Mesenchymal stem cell (in vitro differentiated cells and primary cell): ENCODE data around the gene P4HB.
A peak's percentile ranks its signal among the peaks of the same experiment; 100 is the strongest.

Experiments used
- DNase-seq: peaks from one replicate; pipeline ENCODE4 v3.0.0-alpha.2; 2013
- H2AFZ ChIP-seq: one replicate; pipeline ENCODE4 v1.6.1; 2013; ENCODE audit warnings: low read depth, mild to moderate bottlenecking, control low read depth, inconsistent platforms, low read length, moderate library complexity
- H2AK5ac ChIP-seq: 2 replicates; pipeline ENCODE4 v1.6.1; 2013; ENCODE audit warnings: low read length, moderate library complexity, mild to moderate bottlenecking, inconsistent platforms; ENCODE audit not compliant: severe bottlenecking
- H2BK120ac ChIP-seq: one replicate; pipeline ENCODE4 v1.6.1; 2013; ENCODE audit warnings: low read depth, mild to moderate bottlenecking, inconsistent platforms, low read length, moderate library complexity
- H2BK12ac ChIP-seq, 2 experiments: one replicate each; pipeline ENCODE4 v1.6.1; 2013; ENCODE audit warnings: inconsistent platforms in 2 of 2, low read length in 2 of 2, mild to moderate bottlenecking in 2 of 2, moderate library complexity in 2 of 2, control low read depth in 1 of 2
- H2BK15ac ChIP-seq: one replicate; pipeline ENCODE4 v1.6.1; 2013; ENCODE audit warnings: mild to moderate bottlenecking, low read depth, inconsistent platforms; ENCODE audit not compliant: poor library complexity, severe bottlenecking
- H2BK5ac ChIP-seq: 2 replicates; pipeline ENCODE4 v1.6.1; 2013; ENCODE audit warnings: low read depth, mild to moderate bottlenecking, low read length, control low read depth, inconsistent platforms; ENCODE audit not compliant: poor library complexity, severe bottlenecking
- H3K14ac ChIP-seq, 2 experiments: one replicate each; pipeline ENCODE4 v1.6.1; 2013; ENCODE audit warnings: inconsistent platforms in 2 of 2, low read length in 2 of 2, control low read depth in 1 of 2, mild to moderate bottlenecking in 1 of 2, moderate library complexity in 1 of 2
- H3K18ac ChIP-seq, 2 experiments: one replicate each; pipeline ENCODE4 v1.6.1; 2013; ENCODE audit warnings: inconsistent platforms in 2 of 2, low read length in 2 of 2, control low read depth in 1 of 2, low read depth in 1 of 2, mild to moderate bottlenecking in 1 of 2
- H3K23ac ChIP-seq, 2 experiments: one replicate each; pipeline ENCODE4 v1.6.1; 2013; ENCODE audit warnings: inconsistent platforms in 2 of 2, low read length in 2 of 2, mild to moderate bottlenecking in 2 of 2, moderate library complexity in 2 of 2, control low read depth in 1 of 2
- H3K27ac ChIP-seq: 2 replicates; pipeline ENCODE4 v1.5.1; 2013; ENCODE audit warnings: mild to moderate bottlenecking, moderate library complexity, low read length, control low read depth, inconsistent platforms; ENCODE audit not compliant: poor library complexity, severe bottlenecking
- H3K27me3 ChIP-seq, 2 experiments: 2 replicates each; pipeline versions ENCODE4 v1.6.1 to v1.7.0; 2013; ENCODE audit warnings: low read length in 2 of 2, mild to moderate bottlenecking in 2 of 2, moderate library complexity in 2 of 2, control low read depth in 1 of 2, inconsistent platforms in 1 of 2; ENCODE audit not compliant: control insufficient read depth in 1 of 2, insufficient read depth in 1 of 2
- H3K36me3 ChIP-seq, 2 experiments: 2 replicates each; pipeline versions ENCODE4 v1.6.1 to v1.7.0; 2013; ENCODE audit warnings: low read length in 2 of 2, control low read depth in 1 of 2, inconsistent platforms in 1 of 2, low read depth in 1 of 2, mild to moderate bottlenecking in 1 of 2; ENCODE audit not compliant: insufficient read depth in 2 of 2, control insufficient read depth in 1 of 2
- H3K4ac ChIP-seq, 2 experiments: one replicate each; pipeline ENCODE4 v1.6.1; 2013; ENCODE audit warnings: inconsistent platforms in 2 of 2, low read length in 2 of 2, mild to moderate bottlenecking in 2 of 2, moderate library complexity in 2 of 2, control low read depth in 1 of 2, low read depth in 1 of 2
- H3K4me1 ChIP-seq: 2 replicates; pipeline ENCODE4 v1.6.1; 2013; ENCODE audit warnings: low read depth, low read length, control low read depth; ENCODE audit not compliant: control insufficient read depth, insufficient read depth
- H3K4me2 ChIP-seq: 2 replicates; pipeline ENCODE4 v1.6.1; 2013; ENCODE audit warnings: low read length, mild to moderate bottlenecking, inconsistent platforms; ENCODE audit not compliant: poor library complexity, severe bottlenecking
- H3K4me3 ChIP-seq, 2 experiments: 2 replicates each; pipeline versions ENCODE4 v1.5.1 to v1.7.0; 2013; ENCODE audit warnings: low read length in 2 of 2, mild to moderate bottlenecking in 2 of 2, control low read depth in 1 of 2, low read depth in 1 of 2; ENCODE audit not compliant: insufficient read depth in 1 of 2
- H3K79me1 ChIP-seq: replicated peaks from 2 replicates; pipeline ENCODE4 v1.6.1; 2013; ENCODE audit warnings: mild to moderate bottlenecking, control low read depth, low read length, inconsistent platforms; ENCODE audit not compliant: poor library complexity, severe bottlenecking
- H3K9ac ChIP-seq: 2 replicates; pipeline ENCODE4 v1.7.0; 2013; ENCODE audit warnings: mild to moderate bottlenecking, low read length, moderate library complexity
- H3K9me3 ChIP-seq: 2 replicates; pipeline ENCODE4 v1.7.0; 2013; ENCODE audit warnings: mild to moderate bottlenecking, low read length; ENCODE audit not compliant: control insufficient read depth
- H4K8ac ChIP-seq: one replicate; pipeline ENCODE4 v1.6.1; 2013; ENCODE audit warnings: inconsistent platforms, mild to moderate bottlenecking, low read length, moderate library complexity
- H4K91ac ChIP-seq: one replicate; pipeline ENCODE4 v1.6.1; 2013; ENCODE audit warnings: mild to moderate bottlenecking, low read length, inconsistent platforms
- WGBS: methylation state at CpG from one replicate; pipeline ENCODE4 v1.1.7; 2013; ENCODE audit warnings: mixed read lengths; 5-methylcytosine and 5-hydroxymethylcytosine counted together

P4HB gene

DNA sequence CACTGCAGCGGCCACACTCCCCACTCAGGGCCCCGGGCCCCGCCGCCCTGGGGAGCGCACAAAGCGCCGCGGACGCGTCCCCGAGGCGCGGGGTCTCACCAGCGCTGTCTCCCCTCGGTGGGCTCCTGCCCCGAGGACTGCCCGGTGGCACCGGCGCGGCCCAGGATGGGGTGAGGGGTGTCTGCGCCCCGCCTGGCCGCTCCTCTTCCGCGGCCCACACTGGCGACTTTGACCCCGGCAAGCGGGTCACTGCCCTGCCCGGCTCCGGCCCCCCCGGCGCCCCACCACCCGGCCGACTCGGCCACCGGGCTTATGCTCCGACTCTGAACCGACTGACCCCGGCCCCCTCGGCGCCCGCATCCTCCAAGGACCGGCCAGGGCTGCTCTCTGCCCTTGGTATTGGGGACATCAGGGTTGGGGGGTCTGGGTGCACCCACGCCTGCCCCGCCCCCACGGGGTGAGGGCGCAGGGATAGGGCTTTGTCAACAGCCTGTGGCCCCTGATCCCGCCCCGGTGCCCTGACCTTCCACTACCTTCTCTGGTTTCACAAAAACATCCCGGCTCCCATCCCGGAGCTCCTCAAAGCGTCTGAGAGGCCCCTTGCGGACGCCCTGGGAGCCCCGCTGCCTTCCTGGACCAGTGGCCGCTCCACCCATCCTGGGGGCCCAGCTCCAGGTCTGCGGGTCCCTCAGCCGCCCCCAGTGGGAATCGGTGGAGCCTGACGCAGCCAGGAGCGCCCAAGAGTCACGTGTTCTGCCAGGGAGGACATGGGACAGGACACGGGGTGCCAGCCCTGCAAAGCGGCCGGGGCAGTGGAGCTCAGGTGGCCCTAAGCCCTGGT lies 55.6 kb downstream of the P4HB start:
- Histone ChIP-seq H3K79me1 (no peaks in the 10 kb centered on the region), H2BK15ac (peak overlapping the region; percentile 63), H3K14ac (no peak overlapping the region), H3K18ac (no peak overlapping the region), H2BK5ac (no peak overlapping the region), H3K4me1 (peaks cover 16% of the 10 kb centered on the region), H2AK5ac (no peak overlapping the region), H2BK12ac (no peak overlapping the region), H2AFZ (no peak overlapping the region), H2BK120ac (no peak overlapping the region), H3K36me3 (no peaks in the 10 kb centered on the region), H4K8ac (no peak overlapping the region), H3K9ac (no peak overlapping the region), H3K23ac (peak overlapping the region in 1 of 2 experiments; percentile 42), H3K4ac (no peak overlapping the region), H3K4me2 (no peak overlapping the region), H3K27ac (no peak overlapping the region), H4K91ac (peak overlapping the region; percentile 28), H3K4me3 (no peak overlapping the region), H3K27me3 (peaks cover 77 to 87% of the 10 kb centered on the region in 2 experiments), H3K9me3 (peaks cover 5% of the 10 kb centered on the region)
- DNase-seq: no peak
- 12% methylated on average over 58 of the region's 65 CpGs for WGBS

DNA sequence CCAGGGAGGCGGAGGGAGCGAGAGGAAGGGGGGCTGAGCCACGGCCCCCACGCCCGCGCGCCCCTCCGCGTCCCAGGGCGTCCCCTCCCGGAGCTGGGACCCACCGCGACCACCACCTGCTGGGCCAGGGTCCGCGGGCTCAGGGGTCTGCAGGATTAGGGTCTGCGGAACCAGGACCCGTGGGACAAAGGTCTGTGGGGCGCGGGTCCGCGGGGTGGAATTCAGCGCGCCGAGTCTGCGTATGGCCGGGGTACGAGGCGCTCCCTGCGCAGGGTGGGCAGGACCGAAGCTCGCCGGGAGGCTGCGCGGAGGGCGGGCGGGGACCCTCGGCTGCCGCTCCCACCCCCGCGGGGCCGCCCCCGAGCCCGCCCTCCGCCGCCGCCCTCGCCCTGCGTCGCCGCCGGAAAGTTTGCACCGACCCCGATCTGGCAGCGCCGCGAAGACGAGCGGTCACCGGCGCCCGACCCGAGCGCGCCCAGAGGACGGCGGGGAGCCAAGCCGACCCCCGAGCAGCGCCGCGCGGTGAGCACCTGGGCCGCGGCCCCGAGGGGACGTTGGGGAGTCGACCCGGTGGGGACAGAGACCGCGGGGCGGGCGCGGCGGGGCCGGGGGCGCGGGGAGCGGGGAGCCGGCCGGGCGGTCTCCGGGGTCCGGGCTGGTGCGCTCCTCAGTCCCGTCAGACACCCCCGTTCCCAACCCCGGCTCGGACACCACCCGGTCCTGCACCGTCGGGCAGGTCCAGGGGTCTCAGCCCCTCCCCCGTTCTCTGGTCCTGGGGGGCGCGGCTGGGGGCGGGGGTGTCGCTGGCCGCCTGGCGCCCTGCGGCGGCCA lies 56.4 kb downstream of the P4HB start, which contains the start of gene GCGR:
TSS of gene GCGR (plus strand) at position 423 of the 831 bp plus-strand sequence. CDS start 4,869 bp downstream, outside the sequence.
- Histone ChIP-seq H3K27me3 (peaks cover 73 to 80% of the 10 kb centered on the region in 2 experiments), H3K14ac (no peak within 1 kb of the TSS), H3K9me3 (peaks cover 6% of the 10 kb centered on the region), H2BK120ac (no peak within 1 kb of the TSS), H2BK12ac (no peak within 1 kb of the TSS), H3K4me1 (peaks cover 16% of the 10 kb centered on the region), H3K79me1 (no peaks in the 10 kb centered on the region), H3K4me3 (no peak within 1 kb of the TSS), H2AK5ac (no peak within 1 kb of the TSS), H3K4me2 (peak within 1 kb of the TSS; percentile 33), H3K18ac (no peak within 1 kb of the TSS), H3K9ac (no peak within 1 kb of the TSS), H3K23ac (peak within 1 kb of the TSS in 1 of 2 experiments; percentile 42), H4K91ac (peak within 1 kb of the TSS; percentile 28), H2AFZ (no peak within 1 kb of the TSS), H3K27ac (no peak within 1 kb of the TSS), H2BK15ac (peak within 1 kb of the TSS; percentile 63), H3K4ac (no peak within 1 kb of the TSS), H2BK5ac (no peak within 1 kb of the TSS), H3K36me3 (no peaks in the 10 kb centered on the region), H4K8ac (no peak within 1 kb of the TSS)
- no peak for DNase-seq
- WGBS: 8% methylated on average over 48 of the region's 110 CpGs

DNA sequence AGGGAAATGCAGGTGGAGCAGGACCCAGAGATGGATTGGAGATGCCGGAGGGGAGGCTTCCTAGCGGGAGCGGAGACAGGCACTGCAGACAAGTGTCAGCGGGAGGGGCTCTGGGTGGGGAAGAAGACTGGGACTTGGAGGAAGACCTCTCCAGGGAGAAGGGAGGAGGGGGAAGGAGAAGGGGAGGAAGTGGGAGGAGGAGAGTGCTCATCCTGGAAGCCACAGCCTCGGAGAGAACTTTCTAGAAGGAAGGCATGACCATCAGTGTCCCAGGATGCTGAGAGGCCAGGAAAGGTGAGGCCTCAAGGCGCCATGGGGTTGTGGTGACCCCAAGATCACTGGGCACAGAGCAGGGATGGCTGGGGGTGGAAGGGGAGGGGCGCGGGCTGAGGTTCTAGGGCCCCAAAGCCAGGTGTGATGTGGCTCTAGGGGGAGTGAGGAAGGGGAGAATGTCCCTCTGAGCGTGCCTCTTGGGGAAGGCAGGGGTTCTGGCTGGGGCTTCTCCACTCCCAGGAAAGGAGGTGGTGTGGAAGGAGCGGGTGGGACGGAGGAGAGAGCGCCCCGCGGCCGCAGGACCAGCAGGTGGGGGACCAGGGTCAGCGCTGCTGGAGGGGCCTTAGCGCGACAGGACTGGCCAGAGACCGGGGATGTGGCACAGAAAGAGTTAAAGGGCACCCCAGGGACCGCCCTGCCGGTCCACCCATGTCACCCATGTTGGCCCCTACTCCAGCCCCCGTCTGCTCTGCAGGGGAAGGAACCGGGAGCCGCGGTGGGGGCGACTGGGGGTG lies 57.3 kb downstream of the P4HB start:
- Histone ChIP-seq H3K4me1 (peaks cover 16% of the 10 kb centered on the region), H3K4me2 (no peak overlapping the region), H3K4me3 (no peak overlapping the region), H3K14ac (no peak overlapping the region), H2BK120ac (no peak overlapping the region), H3K9ac (no peak overlapping the region), H2BK15ac (no peak overlapping the region), H2BK5ac (no peak overlapping the region), H3K27ac (no peak overlapping the region), H3K4ac (no peak overlapping the region), H3K9me3 (peaks cover 6% of the 10 kb centered on the region), H3K23ac (no peak overlapping the region), H3K79me1 (no peaks in the 10 kb centered on the region), H4K8ac (no peak overlapping the region), H2AK5ac (no peak overlapping the region), H4K91ac (no peak overlapping the region), H2BK12ac (no peak overlapping the region), H2AFZ (no peak overlapping the region), H3K27me3 (peaks cover 71 to 75% of the 10 kb centered on the region in 2 experiments), H3K36me3 (no peaks in the 10 kb centered on the region), H3K18ac (no peak overlapping the region)
- DNase-seq: no peak
- 48% methylated on average over 26 of the region's 26 CpGs for WGBS
